ENCODE measurements around the gene HACL1. TPM values are rescaled to one million over a fixed set of nuclear protein-coding genes. Genes with fewer than 3 reads are reported as not detected.

HACL1 gene
- total RNA-seq, 1 experiment from 2014 or later, result 20.5 TPM

DNA sequence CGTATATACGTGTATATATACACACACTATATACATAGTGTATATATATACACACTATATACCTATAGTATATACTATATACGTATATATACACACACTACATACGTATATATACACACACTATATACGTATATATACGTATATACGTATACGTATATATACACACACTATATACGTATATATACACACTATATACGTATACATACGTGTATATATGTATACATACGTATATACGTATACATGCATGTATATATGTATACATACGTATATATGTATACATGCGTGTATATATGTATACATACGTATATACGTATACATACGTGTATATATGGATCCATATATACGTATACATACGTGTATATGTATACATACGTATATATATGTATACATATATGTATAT lies 9.4 kb downstream of the HACL1 start:
- TF ChIP-seq SRF (IDR thresholded peaks at IDR 0.05; ENCODE audit: low read depth), result no peak
- TF ChIP-seq, protein P1, sequence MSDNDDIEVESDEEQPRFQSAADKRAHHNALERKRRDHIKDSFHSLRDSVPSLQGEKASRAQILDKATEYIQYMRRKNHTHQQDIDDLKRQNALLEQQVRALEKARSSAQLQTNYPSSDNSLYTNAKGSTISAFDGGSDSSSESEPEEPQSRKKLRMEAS (IDR thresholded peaks at IDR 0.05), result no peak
- TF ChIP-seq RAD21 (IDR thresholded peaks at IDR 0.05; ENCODE audit: low read depth), result no peak
- TF ChIP-seq YY1 (IDR thresholded peaks at IDR 0.05; ENCODE audit: extremely low read depth, insufficient replicate concordance, low read depth, low read length), result no peak
- TF ChIP-seq ZFX (IDR thresholded peaks at IDR 0.05), result no peak
- DNase-seq (ENCODE audit: low read depth, low spot score), result no peak
- ChIA-PET CTCF (no interaction called here), RAD21 (ENCODE audit: low non-redundant PET in 1 of 2, low total read pairs in 2 of 2, uncharacterized antibody in 2 of 2, unreplicated experiment in 2 of 2) (no interaction called here), POLR2A (no interaction called here)
- intact Hi-C loops (cut with micrococcal nuclease), result no loop called here
- Histone ChIP-seq H3K4me1 (ENCODE audit: control insufficient read depth in 1 of 2, insufficient read depth in 2 of 2, low read length in 2 of 2) (no peaks in the 10 kb centered on the region), H3K27me3 (ENCODE audit: insufficient read depth, low read length) (no peaks in the 10 kb centered on the region), H3K4me3 (replicated peaks in 1 of 2; ENCODE audit: low read depth in 1 of 2, low read length in 2 of 2) (no peak overlapping the region), H3K9me2 (ENCODE audit: insufficient read depth) (no peaks in the 10 kb centered on the region), H2AFZ (ENCODE audit: low read depth, low read length, poor library complexity, severe bottlenecking) (no peak overlapping the region), H3K27ac (ENCODE audit: low read depth, low read length) (no peak overlapping the region), H3K36me3 (ENCODE audit: control insufficient read depth in 1 of 2, insufficient read depth in 2 of 2, low read length in 2 of 2) (peaks cover 16 to 22% of the 10 kb centered on the region in 2 experiments; a peak in 3 of 4 replicates), H3K9ac (ENCODE audit: low read length) (no peak overlapping the region), H3K9me3 (ENCODE audit: control insufficient read depth in 1 of 2, insufficient read depth in 1 of 2, low read depth in 1 of 2, low read length in 2 of 2) (no peaks in the 10 kb centered on the region), H3K79me2 (ENCODE audit: insufficient read depth, low read length) (no peaks in the 10 kb centered on the region), H3K4me2 (ENCODE audit: low read length) (no peak overlapping the region), H4K20me1 (ENCODE audit: insufficient read depth) (no peaks in the 10 kb centered on the region)
- no TSS peak for BruUV-seq (replicated peaks)
- ATAC-seq, result no peak

DNA sequence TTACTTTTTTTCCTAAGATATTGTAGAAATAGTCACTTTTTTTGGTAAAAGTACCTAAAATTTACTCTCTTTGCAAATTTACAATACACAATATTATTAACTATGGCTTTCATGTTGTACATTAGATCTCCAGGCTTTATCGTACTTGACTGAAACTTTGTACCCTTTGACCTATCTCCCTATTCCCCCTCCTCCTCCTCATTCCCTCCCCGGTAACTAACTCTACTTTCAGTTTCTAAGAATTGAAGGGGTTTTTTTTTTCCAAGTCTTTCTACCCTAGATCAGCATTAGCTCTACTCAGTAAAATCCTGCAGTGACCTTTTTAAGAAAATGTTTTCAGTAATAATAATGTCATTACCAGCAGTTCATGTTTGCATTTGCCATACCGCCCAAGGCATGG lies 10.1 kb downstream of the HACL1 start:
- ChIA-PET POLR2A (no interaction called here), RAD21 (ENCODE audit: low non-redundant PET in 1 of 2, low total read pairs in 2 of 2, uncharacterized antibody in 2 of 2, unreplicated experiment in 2 of 2) (no interaction called here)

More for the DNA sequence above, 10.1 kb downstream of the HACL1 start:
- Histone ChIP-seq H3K9ac (ENCODE audit: low read length) (no peak overlapping the region), H3K36me3 (ENCODE audit: control insufficient read depth in 1 of 2, insufficient read depth in 2 of 2, low read length in 2 of 2) (peaks cover 12 to 22% of the 10 kb centered on the region in 2 experiments), H3K27ac (ENCODE audit: low read depth, low read length) (no peak overlapping the region), H4K20me1 (ENCODE audit: insufficient read depth) (no peaks in the 10 kb centered on the region), H3K9me3 (ENCODE audit: control insufficient read depth in 1 of 2, insufficient read depth in 1 of 2, low read depth in 1 of 2, low read length in 2 of 2) (no peaks in the 10 kb centered on the region), H3K79me2 (ENCODE audit: insufficient read depth, low read length) (no peaks in the 10 kb centered on the region), H3K4me2 (ENCODE audit: low read length) (no peak overlapping the region), H3K27me3 (ENCODE audit: insufficient read depth, low read length) (no peaks in the 10 kb centered on the region), H2AFZ (ENCODE audit: low read depth, low read length, poor library complexity, severe bottlenecking) (no peak overlapping the region), H3K4me1 (ENCODE audit: control insufficient read depth in 1 of 2, insufficient read depth in 2 of 2, low read length in 2 of 2) (no peaks in the 10 kb centered on the region), H3K4me3 (replicated peaks in 1 of 2; ENCODE audit: low read depth in 1 of 2, low read length in 2 of 2) (no peak overlapping the region), H3K9me2 (ENCODE audit: insufficient read depth) (no peaks in the 10 kb centered on the region)
- no TSS peak for BruUV-seq (replicated peaks)
- TF ChIP-seq CEBPB (IDR thresholded peaks at IDR 0.05; ENCODE audit: low read depth) (no peak), EZH2 (IDR thresholded peaks at IDR 0.05) (no peak), YY1 (IDR thresholded peaks at IDR 0.05; ENCODE audit: extremely low read depth, insufficient replicate concordance, low read depth, low read length) (no peak), POLR2AphosphoS5 (IDR thresholded peaks at IDR 0.05; ENCODE audit: low read depth, low read length) (no peak), ZNF274 (IDR thresholded peaks at IDR 0.05; ENCODE audit: low read depth, low read length) (no peak)
- TF ChIP-seq, protein P2, sequence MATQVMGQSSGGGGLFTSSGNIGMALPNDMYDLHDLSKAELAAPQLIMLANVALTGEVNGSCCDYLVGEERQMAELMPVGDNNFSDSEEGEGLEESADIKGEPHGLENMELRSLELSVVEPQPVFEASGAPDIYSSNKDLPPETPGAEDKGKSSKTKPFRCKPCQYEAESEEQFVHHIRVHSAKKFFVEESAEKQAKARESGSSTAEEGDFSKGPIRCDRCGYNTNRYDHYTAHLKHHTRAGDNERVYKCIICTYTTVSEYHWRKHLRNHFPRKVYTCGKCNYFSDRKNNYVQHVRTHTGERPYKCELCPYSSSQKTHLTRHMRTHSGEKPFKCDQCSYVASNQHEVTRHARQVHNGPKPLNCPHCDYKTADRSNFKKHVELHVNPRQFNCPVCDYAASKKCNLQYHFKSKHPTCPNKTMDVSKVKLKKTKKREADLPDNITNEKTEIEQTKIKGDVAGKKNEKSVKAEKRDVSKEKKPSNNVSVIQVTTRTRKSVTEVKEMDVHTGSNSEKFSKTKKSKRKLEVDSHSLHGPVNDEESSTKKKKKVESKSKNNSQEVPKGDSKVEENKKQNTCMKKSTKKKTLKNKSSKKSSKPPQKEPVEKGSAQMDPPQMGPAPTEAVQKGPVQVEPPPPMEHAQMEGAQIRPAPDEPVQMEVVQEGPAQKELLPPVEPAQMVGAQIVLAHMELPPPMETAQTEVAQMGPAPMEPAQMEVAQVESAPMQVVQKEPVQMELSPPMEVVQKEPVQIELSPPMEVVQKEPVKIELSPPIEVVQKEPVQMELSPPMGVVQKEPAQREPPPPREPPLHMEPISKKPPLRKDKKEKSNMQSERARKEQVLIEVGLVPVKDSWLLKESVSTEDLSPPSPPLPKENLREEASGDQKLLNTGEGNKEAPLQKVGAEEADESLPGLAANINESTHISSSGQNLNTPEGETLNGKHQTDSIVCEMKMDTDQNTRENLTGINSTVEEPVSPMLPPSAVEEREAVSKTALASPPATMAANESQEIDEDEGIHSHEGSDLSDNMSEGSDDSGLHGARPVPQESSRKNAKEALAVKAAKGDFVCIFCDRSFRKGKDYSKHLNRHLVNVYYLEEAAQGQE (IDR thresholded peaks at IDR 0.05; ENCODE audit: low read depth), result no peak
- DNase-seq (ENCODE audit: low read depth, low spot score), result no peak
- ATAC-seq, result no peak
- intact Hi-C loops (cut with micrococcal nuclease), result no loop called here
- CTCF ChIA-PET, result no interaction called here
